HG02884 (cell line): ENCODE data around the gene MACROD2.

Experiments
- ATAC-seq: cut with Tn5 transposase; IDR thresholded peaks from one replicate; pipeline ENCODE4 v1.9.1; 2021; ENCODE audit warnings: mild to moderate bottlenecking, moderate library complexity; ENCODE audit not compliant: unreplicated experiment

The MACROD2 gene

DNA sequence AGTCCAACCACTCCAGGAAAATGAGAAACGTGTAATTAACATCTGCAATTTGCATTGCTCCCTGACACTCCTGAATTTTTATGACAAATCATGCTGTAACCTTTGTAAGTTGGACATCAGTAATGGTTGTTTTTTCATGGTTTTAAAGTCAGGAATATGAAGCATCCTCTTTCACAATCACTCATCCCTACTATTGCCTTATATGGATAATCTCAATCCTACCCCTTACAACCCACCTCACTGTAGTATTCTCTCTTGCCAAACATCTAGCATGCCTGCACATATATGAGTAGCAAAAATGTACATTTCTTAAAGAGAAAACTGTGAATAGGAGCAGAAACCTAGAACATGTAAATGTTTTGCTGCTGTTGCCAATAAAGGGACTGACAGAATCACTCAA is 1848.5 kb downstream of the MACROD2 start:
- ATAC-seq, result no peak

DNA sequence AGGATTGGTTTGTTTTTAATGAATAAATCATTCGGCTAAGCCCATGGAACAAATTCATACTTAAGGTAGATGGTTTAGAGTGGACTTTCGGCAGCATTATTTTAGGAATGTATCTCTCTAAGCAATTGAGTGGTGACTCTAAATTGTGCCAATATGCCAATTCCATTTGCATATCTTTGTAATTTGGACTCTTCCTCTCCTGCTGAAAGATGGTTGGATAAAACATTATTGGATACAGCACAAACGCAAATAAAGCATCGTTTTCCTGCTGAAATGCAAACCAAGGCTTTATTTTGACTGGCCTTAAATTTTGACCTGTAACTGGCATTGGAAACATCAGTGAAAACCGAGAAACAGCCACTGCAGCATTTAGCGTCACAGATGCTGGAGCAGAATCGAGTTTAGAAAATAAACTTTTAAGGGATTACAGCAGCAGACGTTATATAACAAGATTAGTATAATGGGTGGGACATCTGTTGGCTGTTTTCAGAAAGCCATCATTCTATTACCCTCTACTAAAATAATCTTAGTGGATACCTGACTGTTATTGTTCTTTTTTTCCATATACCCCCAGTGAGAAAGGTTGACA is 1852.0 kb downstream of the MACROD2 start:
- no peak for ATAC-seq

DNA sequence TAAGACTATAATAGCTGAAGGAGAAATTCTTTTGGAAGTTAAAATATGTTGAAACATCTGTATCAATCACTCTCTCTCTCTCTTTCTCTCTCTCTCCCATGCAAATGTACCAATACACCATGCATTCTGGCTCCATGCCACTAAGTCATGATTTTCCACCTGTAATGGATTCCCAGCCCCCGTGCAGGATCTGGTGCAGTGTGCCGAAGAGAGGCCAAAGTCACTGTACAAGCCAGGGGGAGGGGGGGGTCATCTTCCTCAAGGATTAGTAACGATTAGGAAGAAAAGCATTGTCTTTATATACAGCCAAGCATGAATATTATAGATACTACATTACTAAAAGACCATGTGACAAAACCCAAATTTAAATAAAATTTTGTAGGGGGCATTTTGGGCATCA is 1852.8 kb downstream of the MACROD2 start:
- no peak for ATAC-seq

DNA sequence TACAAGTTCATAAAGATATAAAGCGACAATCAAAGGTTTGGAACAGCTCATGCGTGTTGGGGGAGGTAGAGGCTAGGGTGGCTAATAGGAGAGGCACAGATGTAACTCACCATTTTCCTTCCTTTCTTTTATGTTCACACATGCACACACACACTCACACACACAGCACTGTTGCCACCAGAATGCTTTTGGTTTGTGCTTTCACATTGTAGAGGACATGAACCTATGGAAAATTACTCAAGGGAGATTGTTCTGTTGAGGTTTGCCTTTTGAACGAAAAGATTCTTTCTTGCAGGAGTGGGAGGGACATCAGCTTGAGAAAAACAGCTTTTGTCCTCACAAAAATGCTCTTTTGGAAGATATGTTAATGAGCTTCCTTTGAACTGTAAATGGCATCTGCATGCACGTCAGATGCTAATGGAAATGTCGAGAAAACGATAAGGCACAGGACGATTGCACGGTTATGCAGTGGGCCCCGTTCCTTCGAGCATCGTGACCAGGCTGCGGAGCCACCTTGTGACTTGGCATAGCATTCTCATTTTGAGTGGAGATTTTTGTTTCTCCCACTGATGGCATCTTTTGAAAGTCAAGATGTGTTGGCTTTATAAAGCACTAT is 1853.8 kb downstream of the MACROD2 start:
- ATAC-seq, result no peak

DNA sequence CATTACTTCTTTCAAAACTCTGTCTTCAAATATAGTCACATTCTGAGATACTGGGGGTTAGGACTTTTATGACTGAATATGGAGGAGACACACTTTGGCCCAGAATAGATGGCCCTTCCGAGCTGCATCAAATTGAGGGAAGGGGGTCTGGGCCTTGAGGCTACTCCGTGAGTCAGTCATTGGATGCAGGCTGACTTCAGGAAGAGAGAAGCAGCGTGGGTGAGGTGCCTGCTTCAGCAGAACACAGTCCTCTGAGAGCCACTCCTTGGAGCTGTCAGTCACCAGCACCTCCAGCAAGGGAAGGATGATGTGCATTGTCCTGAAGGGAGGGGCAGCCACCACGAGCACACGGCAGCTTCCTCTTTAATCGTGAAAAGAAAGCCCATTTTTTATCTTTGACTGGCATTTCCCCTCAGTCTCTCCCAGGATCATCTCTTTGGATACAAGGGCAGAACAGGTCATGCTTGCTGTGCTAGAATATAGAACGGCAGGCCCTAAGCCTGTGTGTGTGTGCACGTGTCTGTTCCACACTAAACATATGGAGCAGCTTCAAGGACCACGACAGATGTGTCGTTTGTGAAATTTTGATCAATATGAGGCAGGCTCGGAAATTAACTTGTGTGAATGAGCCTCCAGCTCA is 1856.4 kb downstream of the MACROD2 start:
- ATAC-seq, result no peak

DNA sequence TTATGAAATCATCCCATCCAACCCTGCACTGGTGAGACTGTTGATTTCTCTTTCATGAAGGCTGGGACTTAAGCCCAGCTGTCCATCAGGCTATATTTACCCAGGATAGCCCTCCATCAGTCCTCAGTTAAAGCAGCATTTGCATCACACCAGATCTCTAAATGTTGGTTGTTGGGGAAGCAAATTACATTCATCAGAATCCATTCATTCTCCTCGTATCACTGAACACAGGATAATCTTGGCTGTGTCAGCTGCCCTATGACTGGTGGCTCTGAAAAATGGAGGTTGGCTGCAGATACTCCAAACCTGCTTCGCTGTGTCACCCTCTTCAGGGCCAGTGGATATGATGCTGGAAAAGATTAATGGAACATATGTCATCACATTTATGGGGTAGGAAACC is 1859.6 kb downstream of the MACROD2 start:
- ATAC-seq, result no peak

DNA sequence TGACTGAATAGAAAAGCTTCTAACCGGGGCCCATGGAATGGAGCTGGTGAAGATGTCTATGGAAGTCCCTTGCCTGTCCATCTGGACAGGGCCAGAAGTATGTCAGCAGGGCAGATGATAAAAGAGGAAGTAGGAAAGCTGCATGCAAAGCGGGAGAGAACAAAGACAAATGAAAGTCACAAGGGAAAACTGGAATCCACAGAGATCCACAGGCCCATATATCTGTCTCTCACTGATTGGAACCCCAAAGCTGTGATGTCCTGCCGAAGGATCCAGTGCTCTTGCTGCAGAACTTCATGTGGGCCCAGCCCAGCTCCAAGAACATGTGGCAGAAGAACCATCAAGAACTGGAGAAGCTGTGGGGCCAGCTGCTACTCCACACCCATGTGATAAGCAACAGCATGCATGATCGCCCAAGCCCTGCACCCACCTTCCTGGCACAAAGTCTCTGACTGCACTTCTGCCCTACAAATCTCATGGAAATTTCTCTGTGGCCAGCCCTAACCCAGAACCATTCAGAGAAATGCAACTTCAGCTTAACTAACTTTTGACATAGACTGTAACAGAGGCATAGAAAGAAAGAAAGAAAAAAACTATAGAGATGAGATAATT is 1862.0 kb downstream of the MACROD2 start:
- peak; percentile 76 for ATAC-seq

DNA sequence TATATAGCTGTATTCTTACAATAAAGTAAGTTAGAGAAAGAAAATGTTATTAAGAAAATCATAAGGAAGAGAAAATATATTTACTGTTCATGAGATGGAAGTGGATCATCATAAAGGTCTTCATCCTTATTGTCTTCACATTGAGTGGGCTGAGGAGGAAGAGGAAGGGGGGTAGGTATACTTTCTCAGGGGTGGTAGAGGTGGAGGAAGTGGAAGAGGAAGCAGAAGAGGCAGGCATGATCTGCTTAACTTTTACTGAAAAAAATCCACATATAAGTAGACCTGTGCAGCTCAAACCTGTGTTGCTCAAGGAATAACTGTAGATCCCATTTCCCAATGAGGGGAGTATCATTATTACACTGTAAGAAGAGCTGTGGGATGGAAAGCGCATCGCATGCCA is 1863.7 kb downstream of the MACROD2 start:
- ATAC-seq, result no peak

DNA sequence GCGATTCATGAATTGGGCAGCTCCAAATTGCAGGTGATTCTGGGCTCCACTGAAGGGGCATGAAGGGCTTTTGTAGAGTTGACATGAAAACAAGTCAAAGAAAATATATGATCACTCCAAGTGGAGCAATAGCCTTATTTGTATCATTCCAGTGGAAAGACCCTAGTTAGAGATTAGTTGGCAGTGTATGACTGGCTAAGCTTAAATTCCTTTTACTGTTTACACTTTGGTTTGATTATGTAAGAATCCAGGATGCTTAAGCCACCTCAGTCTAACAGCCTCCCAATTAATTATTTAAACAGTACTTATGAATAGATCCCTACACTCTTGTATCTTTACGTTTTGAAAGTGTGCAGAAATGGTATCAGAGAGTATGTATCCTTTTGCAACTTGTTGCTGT is 1865.5 kb downstream of the MACROD2 start:
- no peak for ATAC-seq

DNA sequence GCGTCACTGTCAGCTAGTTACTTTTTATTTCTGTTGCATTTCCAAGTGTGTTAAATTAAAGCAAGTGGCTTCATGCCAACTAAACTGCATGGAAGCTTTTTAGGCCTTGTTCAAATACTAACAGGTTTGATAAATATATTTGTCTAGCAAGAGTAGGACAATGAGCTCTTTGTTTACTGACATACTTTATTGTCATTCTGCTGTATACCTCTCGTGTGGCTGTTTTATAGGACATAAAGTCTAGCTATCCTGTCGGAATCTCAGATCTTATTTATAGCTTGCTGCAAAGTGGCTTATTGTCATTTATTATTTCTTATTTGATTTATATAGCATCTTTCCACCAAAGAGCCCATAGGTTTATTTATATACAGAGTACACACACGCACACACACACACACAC is 1866.9 kb downstream of the MACROD2 start:
- ATAC-seq, result no peak

DNA sequence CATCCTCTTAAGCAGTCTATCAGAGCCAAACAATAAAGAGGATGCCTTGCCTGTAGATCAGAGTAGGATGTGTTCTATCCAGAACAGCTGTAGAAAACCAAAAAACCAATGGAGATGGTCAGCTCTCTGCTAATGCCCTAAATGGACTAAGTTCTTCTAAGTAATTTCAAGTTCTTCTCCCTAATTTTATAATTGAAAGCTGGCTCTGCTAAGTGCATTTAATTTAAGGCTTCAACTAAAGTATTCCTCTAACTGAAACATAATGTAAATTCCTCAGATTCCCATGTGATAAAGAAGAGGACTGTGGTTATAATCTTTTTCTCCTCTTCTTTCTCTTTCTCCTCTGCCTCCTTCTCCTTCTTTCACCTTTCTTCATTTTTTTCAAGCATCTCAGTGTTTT is 1868.4 kb downstream of the MACROD2 start:
- ATAC-seq, result no peak

DNA sequence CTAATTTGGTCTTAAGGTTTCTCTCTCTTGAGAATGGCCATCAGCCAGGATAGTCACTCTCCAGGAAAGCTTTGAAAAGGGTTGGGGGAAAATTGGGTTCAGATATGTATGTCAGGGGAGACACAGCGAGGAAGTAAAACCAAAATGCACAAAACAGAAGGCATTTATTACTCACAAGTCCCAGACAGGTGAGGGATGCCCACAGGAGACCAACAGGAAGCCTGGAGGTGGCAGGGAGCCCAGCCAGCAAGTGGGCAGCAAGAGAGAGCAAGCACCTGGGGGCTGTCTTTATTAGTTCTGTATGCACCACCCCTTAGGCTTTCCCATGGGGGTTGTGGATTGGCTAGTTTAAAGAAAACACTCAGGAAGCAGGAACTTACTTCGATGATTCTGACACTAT is 1870.2 kb downstream of the MACROD2 start:
- no peak for ATAC-seq

DNA sequence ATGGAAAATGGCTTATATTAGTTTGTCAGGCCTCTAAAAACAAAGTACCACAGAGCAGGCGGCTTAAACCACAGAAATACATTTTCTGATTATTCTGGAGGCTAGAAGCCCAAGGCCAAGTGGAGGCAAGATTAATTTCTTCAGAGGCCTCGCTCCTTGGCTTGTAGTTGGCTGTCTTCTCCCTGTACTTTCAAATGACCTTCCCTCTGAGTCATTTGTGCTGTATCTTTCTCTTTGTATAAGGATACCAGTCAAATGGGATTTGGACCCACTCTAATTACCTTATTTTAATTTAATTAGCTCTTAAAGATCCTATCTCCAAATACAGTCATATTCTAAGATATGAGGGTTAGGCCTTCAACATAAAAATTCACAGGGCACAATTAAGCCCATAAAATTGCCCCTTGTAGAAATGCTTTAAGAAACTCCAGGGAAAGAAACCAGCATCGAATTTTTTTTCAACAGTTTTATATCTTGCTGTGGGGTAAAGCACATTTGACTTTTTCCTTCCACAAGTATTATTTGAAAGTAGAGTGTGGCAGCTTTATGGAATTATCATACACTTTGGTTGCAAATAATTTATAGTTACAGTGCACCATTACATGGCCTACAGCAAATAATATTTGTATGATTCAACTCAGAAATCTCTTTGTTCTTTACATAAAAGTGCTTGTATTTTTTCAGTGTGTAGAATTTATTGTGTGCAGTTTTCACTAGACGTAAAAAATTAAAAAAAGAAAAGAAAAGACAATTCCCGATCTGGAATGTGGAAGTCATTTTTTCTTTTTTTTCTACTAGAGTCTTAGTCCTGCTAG is 1871.8 kb downstream of the MACROD2 start:
- no peak for ATAC-seq

DNA sequence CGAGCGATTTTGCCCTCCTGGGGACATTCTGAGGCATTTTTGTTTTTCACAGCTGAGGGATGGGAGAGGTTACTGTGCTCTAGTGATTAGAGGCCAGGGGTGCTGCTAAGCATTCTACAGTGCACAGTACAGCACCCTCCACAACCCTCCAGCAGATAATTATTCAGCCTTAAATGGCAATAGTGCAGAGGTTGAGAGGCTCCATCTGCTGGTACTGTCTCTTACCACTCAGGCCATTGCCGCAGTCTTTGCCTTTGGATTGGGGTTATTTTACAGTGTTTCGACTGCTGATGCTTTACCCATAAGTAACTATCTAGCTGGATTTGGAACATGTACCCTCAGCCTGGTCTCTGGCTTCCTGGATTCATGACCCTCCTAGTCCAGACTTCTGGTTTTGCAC is 1872.6 kb downstream of the MACROD2 start:
- ATAC-seq, result no peak

DNA sequence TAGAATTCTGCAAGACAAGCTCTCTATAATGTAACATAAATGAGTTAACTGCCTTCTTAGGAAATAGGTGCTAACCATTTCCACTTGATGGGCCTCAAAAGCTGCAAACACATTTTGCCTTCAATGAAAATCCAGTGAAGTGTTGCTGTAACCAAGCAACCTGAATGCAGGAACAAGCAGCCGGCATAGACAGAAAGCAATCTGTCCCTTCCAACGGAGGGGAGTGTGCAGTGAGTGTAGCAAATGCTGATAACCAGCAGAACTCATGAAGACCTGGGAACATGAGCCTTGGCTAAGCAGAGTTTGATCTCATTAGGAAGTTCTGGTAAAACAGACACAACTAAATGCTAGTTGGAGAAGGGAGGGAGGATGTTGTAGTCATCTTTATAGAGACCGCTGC is 1880.1 kb downstream of the MACROD2 start:
- no peak for ATAC-seq

DNA sequence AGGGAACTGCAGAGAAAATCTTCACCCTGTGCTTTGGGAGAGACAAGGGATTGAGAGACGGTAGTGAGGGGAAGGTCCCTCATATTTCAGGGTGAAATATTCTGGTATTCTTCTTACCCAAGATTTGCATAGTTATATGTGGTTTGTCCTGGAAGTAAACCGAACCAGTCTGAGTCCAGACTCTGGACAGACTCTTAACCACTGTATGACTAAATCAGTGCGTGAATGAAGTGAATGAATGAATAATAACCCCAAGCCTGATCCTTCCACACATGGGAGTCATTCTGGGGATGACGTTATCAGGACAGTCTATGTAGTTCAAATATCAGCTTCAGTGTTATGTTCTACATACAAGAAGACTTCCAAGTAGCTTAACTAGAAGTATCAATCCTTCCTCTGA is 1887.2 kb downstream of the MACROD2 start:
- ATAC-seq, result peak; percentile 84

DNA sequence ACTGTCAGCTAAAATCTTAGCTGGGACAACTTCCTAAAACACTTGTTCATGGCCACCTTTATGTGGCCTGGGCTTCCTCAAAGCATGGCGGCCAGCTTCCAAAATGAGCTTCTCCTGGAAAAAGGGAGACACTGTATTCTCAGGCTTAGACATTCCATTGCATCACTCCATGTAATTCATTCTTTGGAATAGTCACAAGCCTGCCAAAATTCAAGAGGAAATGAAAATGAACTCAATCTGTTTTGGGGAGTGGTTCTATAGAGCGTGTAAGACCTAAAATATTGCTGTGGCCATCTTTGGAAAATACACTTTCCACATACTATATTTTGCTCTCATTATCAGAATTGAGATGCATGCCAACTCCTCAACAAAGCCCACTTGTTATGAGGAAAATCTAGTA is 1890.9 kb downstream of the MACROD2 start:
- no peak for ATAC-seq

DNA sequence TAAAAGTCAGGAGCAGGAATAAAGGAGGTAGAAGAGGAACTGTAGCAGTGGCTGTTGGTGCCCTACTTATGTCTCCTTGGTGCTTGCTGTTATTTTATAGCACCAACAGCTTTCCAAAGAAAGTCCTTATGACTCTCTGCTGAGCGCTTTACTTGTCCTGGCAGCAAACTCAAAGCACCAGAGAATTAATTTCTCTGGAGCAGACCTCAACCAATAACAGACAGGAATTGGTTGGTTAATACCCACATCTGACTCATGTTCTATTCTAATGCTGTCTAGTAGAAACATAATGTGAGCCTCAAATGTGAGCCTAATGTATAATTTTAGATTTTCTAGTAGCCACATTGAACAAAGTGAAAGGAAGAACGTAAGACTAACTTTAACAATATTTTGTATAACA is 1892.1 kb downstream of the MACROD2 start:
- ATAC-seq, result no peak

DNA sequence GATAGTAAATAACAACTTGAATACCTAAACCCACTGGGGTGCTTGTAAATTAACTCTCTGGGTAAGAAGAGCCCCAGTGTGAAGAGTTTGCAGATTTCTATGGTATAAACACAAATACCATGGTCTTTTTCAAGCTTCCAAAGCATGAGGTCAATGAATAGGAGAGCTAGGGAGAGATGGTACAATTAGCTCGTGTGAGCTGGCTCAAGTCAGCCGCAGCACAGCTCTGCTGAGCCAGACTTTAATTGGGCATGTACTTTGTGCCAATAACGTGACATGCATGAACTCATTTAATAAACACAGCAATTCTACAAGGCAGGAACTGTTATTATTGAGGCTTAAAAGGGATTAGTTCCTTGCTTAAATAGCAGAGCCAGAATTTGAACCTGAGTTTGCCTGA is 1893.7 kb downstream of the MACROD2 start:
- ATAC-seq, result no peak

DNA sequence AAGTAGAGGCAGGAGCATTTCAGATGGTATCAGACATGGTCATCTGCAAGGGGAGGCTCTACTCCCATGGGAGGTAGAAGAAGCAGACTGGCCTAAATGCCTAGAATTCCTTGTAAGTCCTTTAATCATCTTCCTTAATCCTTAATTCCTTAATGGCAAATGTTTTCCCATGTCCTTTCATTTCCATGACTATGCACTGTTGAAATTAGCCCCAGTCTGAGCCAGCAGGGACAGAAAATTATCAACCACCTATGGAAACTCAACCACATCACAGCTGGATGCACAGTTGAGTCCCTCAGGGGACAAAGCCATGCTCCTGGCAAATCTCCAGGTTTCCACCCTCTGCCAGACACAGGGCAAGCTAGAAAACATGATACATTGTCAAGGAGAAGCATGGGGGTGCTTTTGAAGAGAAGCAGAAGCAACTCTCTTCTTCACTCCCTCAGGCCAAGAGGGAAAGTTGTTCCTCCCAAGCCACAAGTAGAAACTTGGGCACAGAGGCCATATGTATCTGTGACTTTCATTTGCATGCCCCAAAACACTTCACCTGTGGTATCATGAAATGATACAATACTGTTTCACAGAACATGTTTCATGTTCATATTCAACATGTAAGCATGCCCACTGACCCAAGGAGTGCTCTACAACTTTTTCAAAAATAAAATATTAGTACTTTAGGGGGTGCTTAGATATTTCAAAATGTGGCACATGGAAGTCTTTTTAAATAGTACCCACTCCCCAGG is 1894.4 kb downstream of the MACROD2 start:
- ATAC-seq, result no peak
